ENCODE results near the gene KIF5C.

KIF5C gene

DNA sequence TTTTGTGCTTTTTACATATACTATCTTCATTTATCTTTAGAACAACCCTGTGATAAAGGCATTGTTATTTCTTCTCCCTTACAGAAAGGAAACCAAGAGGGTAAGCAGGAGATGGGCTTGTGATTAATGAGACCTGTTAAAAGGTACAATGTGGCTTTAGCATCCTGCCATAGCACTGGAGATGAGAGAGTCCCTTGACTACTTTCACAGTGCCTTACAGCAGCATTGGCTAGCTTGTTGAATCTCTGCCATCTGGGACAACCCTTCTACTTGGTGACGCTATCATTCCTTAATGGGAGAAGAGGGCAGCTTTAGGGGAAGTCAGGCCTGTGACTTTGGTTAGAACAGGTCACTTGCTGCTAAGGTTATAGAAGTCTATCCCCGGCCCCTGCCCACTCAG, 95.4 kb downstream of the KIF5C start:
- Histone ChIP-seq H3K79me2 (ENCODE audit: insufficient read depth, low read length) (no peaks in the 10 kb centered on the region), H3F3A (ENCODE audit: low read depth) (no peaks in the 10 kb centered on the region), H2AFZ (ENCODE audit: low read length) (no peak overlapping the region), H3K27me3 (ENCODE audit: insufficient read depth, low read length, poor library complexity, severe bottlenecking) (no peaks in the 10 kb centered on the region), H3K9me2 (replicated peaks; ENCODE audit: low read depth, low read length) (no peaks in the 10 kb centered on the region), H3K9me3 (ENCODE audit: insufficient read depth, low read depth, low read length) (no peaks in the 10 kb centered on the region), H3K4me1 (ENCODE audit: insufficient read depth, low read length, poor library complexity, severe bottlenecking) (no peaks in the 10 kb centered on the region), H3K36me3 (ENCODE audit: insufficient read depth, low read length) (no peaks in the 10 kb centered on the region), H4K20me1 (ENCODE audit: insufficient read depth, low read length, poor library complexity, severe bottlenecking) (no peaks in the 10 kb centered on the region), H3K4me2 (ENCODE audit: low read depth, low read length, poor library complexity, severe bottlenecking) (no peak overlapping the region), H3K9ac (ENCODE audit: low read depth, low read length, poor library complexity, severe bottlenecking) (no peak overlapping the region), H3K4me3 (ENCODE audit: low read length, poor library complexity, severe bottlenecking) (no peak overlapping the region)
- no peak for TF ChIP-seq EZH2phosphoT487 (IDR thresholded peaks at IDR 0.05; ENCODE audit: borderline replicate concordance)
- TF ChIP-seq, protein P1, sequence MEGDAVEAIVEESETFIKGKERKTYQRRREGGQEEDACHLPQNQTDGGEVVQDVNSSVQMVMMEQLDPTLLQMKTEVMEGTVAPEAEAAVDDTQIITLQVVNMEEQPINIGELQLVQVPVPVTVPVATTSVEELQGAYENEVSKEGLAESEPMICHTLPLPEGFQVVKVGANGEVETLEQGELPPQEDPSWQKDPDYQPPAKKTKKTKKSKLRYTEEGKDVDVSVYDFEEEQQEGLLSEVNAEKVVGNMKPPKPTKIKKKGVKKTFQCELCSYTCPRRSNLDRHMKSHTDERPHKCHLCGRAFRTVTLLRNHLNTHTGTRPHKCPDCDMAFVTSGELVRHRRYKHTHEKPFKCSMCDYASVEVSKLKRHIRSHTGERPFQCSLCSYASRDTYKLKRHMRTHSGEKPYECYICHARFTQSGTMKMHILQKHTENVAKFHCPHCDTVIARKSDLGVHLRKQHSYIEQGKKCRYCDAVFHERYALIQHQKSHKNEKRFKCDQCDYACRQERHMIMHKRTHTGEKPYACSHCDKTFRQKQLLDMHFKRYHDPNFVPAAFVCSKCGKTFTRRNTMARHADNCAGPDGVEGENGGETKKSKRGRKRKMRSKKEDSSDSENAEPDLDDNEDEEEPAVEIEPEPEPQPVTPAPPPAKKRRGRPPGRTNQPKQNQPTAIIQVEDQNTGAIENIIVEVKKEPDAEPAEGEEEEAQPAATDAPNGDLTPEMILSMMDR (conservative IDR thresholded peaks at IDR 0.05; ENCODE audit: low read length): no peak

DNA sequence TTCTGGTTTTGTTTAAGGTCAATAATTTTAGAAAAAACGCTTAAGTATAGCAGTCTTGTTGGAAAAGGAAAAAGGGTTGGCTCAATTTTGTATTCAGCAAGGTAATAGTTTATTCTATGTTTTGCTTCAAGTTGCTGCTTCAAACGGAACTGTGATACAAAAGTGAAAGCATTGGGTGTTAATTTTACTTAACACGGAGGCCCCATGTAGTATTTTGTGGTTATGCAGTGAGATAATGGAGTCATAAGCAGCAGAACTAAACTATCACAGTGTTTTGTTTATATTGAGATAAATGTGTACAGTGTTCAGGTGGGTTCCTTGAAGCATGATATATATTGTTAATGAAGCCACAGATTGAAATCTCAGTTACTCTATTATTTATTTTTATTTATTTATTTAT, 96.5 kb downstream of the KIF5C start:
- H2AFZ ChIP-seq (ENCODE audit: low read length): no peak overlapping the region
- H3K4me1 ChIP-seq (ENCODE audit: insufficient read depth, low read length, poor library complexity, severe bottlenecking): no peaks in the 10 kb centered on the region
- H3K9ac ChIP-seq (ENCODE audit: low read depth, low read length, poor library complexity, severe bottlenecking): no peak overlapping the region
- no peaks in the 10 kb centered on the region for H3K27me3 ChIP-seq (ENCODE audit: insufficient read depth, low read length, poor library complexity, severe bottlenecking)
- H4K20me1 ChIP-seq (ENCODE audit: insufficient read depth, low read length, poor library complexity, severe bottlenecking): no peaks in the 10 kb centered on the region
- H3K9me3 ChIP-seq (ENCODE audit: insufficient read depth, low read depth, low read length): no peaks in the 10 kb centered on the region
- no peak overlapping the region for H3K4me3 ChIP-seq (ENCODE audit: low read length, poor library complexity, severe bottlenecking)
- no peak overlapping the region for H3K4me2 ChIP-seq (ENCODE audit: low read depth, low read length, poor library complexity, severe bottlenecking)
- TF ChIP-seq, protein P1 (conservative IDR thresholded peaks at IDR 0.05; ENCODE audit: low read length): no peak
- no peak for TF ChIP-seq EZH2phosphoT487 (IDR thresholded peaks at IDR 0.05; ENCODE audit: borderline replicate concordance)
- no peaks in the 10 kb centered on the region for H3F3A ChIP-seq (ENCODE audit: low read depth)
- no peaks in the 10 kb centered on the region for H3K36me3 ChIP-seq (ENCODE audit: insufficient read depth, low read length)
- no peaks in the 10 kb centered on the region for H3K79me2 ChIP-seq (ENCODE audit: insufficient read depth, low read length)
- no peaks in the 10 kb centered on the region for H3K9me2 ChIP-seq (replicated peaks; ENCODE audit: low read depth, low read length)

GRCh38 chr2:148974095-148974494, 99.1 kb downstream of the KIF5C start:
- Histone ChIP-seq H3K9me2 (replicated peaks; ENCODE audit: low read depth, low read length) (no peaks in the 10 kb centered on the region), H4K20me1 (ENCODE audit: insufficient read depth, low read length, poor library complexity, severe bottlenecking) (no peaks in the 10 kb centered on the region), H3K36me3 (ENCODE audit: insufficient read depth, low read length) (no peaks in the 10 kb centered on the region), H3K4me2 (ENCODE audit: low read depth, low read length, poor library complexity, severe bottlenecking) (no peak overlapping the region), H3K9ac (ENCODE audit: low read depth, low read length, poor library complexity, severe bottlenecking) (no peak overlapping the region), H3K79me2 (ENCODE audit: insufficient read depth, low read length) (no peaks in the 10 kb centered on the region), H3K9me3 (ENCODE audit: insufficient read depth, low read depth, low read length) (no peaks in the 10 kb centered on the region), H2AFZ (ENCODE audit: low read length) (no peak overlapping the region), H3K4me3 (ENCODE audit: low read length, poor library complexity, severe bottlenecking) (no peak overlapping the region), H3K4me1 (ENCODE audit: insufficient read depth, low read length, poor library complexity, severe bottlenecking) (no peaks in the 10 kb centered on the region), H3F3A (ENCODE audit: low read depth) (no peaks in the 10 kb centered on the region), H3K27me3 (ENCODE audit: insufficient read depth, low read length, poor library complexity, severe bottlenecking) (no peaks in the 10 kb centered on the region)
- TF ChIP-seq EZH2phosphoT487 (IDR thresholded peaks at IDR 0.05; ENCODE audit: borderline replicate concordance): no peak
- TF ChIP-seq, protein P1 (conservative IDR thresholded peaks at IDR 0.05; ENCODE audit: low read length): no peak
